Measurements from ENCODE around the gene TMEM238.

DNA sequence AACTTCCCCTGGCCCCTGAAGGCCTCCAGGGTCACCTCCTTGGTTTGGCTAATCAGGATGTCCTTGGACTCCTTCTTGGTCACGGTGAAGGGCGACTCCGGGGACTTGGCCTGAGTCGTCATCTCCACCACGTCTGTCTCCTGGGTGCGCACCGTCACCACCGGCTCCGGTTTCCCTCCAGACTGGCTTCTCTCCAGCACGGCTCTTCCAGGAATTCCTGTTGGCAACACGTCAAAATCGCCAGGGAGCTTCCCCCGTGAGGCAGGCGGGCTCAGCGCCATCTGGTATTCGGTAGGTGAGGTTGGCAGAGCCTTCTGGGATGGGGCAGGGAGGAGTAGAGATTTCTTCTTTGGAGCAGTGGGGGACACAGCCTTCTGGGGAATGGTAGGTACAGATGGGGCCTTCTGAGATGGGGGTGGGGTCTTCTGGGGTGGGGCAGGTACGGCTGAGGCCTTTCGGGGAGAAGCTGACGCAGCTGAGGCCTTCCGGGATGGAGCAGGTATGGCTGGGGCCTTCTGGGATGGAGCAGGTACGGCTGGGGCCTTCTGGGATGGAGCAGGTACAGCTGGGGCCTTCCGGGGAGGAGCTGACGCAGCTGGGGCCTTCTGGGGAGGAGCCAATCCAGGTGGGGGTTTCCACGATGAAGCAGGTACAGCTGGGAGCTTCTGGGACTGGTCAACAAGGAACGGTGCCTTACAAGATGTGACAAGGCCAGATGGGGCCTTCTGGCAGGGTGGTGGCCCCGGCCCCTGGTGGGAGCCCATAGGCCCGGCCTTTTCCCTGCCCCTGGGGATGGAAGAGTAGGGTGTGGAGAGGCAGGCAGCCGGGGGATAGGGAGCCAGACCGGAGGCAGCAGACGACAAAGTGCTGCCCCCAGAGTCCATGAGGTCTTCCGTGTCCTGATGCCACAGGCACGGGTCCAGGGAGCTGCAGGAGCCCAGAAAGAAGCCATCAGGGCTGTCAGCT lies 24.9 kb downstream of the TMEM238 start:
- TF ChIP-seq MTA3 (IDR thresholded peaks at IDR 0.05; ENCODE audit: borderline replicate concordance) (no peak), ELF2 (CRISPR knock-in tag; IDR thresholded peaks at IDR 0.05) (no peak), POLR2A (conservative IDR thresholded peaks at IDR 0.05) (no peak), CBX5 (IDR thresholded peaks at IDR 0.05; ENCODE audit: borderline replicate concordance, low read depth) (no peak), SREBF2 (CRISPR knock-in tag; IDR thresholded peaks at IDR 0.05) (no peak)

All from K562 (cell line).